GM12872 (cell line): ENCODE results near the gene ADAMTS14.

ENCODE experiments used
- TF ChIP-seq, protein P1 (sequence below): IDR thresholded peaks from 3 replicates; pipeline ENCODE4 v1.5.1; 2011; ENCODE audit warnings: low read depth, mild to moderate bottlenecking, low read length, moderate library complexity; ENCODE audit not compliant: insufficient read depth

Gene ADAMTS14

DNA sequence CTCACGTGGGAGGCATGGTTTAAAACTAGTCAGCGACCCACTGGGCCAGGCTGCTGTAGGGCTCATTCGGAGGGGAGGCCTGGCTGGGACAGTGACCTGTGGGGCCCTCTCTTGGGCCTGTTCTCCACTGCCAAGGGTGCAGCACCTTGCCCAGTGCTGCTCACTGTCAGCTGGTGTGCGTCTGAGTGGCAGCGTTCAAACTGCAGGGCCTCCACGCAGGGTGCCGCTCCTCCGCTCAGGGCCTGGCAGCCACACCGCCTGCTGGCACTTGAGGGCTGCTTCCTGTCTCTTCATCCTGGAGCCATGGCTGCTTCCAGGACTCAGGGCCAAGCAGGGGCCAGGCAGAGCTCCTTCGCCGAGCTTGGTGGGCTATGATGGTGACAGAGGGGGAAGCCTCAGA is 18.3 kb downstream of the ADAMTS14 start:
- TF ChIP-seq, protein P1, sequence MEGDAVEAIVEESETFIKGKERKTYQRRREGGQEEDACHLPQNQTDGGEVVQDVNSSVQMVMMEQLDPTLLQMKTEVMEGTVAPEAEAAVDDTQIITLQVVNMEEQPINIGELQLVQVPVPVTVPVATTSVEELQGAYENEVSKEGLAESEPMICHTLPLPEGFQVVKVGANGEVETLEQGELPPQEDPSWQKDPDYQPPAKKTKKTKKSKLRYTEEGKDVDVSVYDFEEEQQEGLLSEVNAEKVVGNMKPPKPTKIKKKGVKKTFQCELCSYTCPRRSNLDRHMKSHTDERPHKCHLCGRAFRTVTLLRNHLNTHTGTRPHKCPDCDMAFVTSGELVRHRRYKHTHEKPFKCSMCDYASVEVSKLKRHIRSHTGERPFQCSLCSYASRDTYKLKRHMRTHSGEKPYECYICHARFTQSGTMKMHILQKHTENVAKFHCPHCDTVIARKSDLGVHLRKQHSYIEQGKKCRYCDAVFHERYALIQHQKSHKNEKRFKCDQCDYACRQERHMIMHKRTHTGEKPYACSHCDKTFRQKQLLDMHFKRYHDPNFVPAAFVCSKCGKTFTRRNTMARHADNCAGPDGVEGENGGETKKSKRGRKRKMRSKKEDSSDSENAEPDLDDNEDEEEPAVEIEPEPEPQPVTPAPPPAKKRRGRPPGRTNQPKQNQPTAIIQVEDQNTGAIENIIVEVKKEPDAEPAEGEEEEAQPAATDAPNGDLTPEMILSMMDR = no peak

DNA sequence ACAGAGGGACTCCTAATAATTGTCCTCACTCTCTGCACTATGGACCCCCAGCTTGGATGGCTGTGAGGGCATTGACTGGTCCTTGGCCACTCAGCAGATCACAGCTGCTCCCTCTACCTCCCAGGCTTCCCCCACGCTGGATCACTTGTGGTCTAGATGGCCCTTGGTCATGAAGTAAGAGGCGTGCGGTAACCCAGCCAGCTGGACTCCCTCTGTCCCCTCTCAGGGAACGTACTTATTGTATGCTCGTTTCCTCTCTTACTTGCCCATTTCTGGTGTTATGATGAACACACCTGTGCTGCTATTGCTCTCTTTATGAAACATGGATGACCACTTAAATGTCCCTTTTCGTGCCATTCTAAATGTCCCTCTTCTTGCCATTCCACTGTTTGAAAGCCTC is 19.3 kb downstream of the ADAMTS14 start:
- TF ChIP-seq, protein P1 = no peak

DNA sequence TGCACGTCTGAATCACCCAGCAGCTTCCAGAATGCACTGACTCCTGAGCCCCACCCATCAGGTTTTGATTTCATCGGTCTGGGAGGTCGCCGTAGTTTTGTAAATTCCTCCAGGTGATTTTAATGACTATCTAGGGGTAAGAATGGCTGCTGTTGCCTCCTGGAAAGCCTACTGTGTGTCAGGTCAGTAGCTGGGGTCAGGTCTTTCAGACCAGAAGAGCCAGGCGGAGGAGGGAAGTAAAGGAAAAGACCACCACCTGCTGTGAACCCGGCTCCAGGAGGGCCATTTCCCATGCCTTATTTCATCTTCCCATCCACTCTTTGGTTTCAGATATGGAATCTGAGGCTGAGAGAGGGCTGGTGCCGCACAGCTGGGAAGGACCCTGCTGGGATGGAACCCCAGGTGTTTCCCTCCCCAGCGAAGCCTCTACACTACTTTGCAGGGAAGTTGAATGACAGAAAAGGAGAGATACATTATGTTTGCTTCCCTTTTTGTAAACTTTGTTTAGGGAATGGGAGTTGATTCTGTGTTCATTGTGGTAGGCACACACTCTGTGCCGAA is 19.8 kb downstream of the ADAMTS14 start:
- TF ChIP-seq, protein P1 = no peak

DNA sequence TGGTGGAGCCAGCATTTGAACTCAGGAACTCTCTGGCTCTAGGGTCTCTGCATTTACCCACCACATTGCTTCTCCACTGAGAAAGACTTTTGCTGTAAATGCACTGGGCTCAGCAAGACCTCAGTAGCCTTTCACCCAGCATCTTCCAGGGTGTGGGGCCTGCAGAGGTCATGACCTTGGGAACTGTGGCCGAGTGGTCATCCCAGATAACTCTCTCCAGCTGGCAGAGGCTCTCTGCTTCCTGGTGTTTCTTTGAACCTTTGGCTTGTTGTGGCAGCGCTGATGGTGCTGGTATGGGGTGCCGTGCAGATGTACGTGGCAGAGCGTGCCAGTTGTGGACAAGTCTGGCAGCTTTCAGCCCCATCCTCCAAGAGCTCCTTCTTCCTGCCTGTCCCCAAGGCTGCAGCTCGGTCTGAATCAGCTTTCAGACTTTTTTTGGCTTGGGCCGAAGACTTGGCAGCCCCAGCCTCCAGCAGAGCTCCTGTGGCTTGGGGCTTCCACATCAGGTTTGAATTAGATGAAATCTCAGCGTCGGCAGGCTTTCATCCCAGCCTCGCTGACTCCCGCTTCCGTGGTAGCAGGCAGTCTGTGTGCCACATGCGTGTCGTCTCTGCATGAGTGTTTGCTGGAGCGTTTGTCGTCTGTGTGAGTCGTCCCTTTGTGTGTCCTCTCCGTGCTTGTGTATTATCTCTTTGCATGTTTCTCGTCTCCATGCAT is 21.5 kb downstream of the ADAMTS14 start:
- TF ChIP-seq, protein P1 = no peak

- TF ChIP-seq, protein P1 = no peak
These were observed 22.3 kb downstream of the ADAMTS14 start for GRCh38 chr10:70694418-70695141.

DNA sequence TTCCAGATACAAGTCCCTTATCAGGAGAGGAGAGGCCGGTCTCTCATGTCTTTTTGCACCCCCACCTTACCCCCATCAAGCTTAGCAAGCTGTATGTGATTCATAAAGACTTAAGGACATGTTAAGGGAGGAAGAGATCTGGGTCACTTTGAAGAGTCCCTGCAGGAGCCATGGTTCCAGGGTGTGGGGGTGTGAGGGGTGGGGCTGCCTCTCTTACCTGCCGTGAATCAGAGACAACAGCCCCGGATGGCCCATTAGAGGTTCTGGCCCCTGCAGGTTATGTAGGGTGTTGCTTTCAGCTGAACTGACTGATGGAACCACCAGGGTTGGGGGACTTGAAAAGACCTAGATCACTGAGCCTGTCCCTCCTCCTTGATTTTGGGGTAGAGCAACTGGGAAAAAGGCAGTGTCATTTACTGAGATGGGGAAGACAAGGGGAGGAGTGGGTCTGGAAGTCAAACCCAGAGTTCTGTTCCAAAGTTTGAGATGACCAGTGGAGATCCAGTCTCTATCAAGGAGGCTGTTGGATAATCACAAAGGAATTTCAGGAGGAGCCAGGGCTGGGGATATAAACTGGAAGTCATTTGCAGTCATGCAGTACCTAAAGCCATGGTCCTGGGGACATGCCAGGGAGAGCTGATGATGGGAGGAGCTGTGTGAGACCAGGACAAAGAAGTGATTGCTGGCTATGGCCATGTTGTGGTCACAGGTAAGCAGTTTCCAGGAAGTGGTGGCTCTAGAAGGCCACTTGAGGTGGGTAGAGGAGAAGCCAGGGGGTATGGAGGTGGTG is 23.1 kb downstream of the ADAMTS14 start:
- TF ChIP-seq, protein P1 = no peak

- TF ChIP-seq, protein P1 = no peak
These were observed 25.9 kb downstream of the ADAMTS14 start for GRCh38 chr10:70698211-70698610.
